Fibroblast of skin of right biceps (primary cell): Measurements from ENCODE around the gene TNFRSF8.

ENCODE experiments used
- DNase-seq: peaks from one replicate; pipeline ENCODE4 v3.0.0-alpha.2; 2013

Gene TNFRSF8

DNA sequence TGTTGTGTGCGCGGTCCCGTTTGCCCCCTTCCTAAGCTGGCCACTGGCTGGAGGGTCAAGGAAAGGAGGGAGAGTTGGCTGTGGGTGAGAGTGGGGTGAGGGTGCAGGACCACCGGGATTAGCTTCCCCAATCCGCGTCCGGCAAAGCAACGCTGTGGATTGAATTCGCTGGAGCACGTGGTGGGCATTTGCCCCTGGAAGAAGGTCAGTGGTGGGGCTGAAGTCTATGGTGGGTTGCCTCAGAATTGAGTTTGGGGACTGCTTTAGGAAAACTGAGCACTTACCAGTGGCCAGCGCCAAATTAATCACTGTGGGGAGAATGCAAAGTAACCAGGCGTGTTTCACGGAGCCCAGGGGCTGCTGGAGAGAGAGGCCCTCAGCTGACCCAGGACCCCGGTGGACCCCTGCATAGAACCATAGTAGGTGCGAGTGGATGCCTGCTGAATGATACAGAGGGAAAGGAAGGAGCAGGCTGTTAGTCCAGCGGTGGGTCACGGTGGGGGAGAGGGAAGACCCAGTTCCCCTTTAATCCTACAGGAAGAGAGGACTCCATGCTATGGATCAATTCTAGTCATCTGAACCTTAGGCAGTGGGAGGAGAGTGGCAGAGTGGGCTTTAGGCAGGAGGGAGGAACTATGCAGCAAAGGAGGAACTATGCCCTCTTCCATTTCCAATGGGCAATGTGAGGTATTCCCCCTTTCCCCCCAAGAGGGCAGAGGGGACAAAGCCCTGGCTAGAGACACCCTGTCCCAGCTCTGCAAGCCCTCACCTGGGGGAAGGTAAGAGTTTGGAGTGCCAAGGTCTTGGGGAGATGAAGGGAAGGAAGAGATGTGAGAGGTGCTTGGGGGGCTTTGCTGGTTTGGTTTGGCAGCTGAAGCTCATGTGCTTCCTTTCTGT, 1.2 kb downstream of the TNFRSF8 start:
- no peak for DNase-seq

GRCh38 chr1:12065872-12066271, 2.8 kb downstream of the TNFRSF8 start:
- no peak for DNase-seq

GRCh38 chr1:12067900-12068821, 5.1 kb downstream of the TNFRSF8 start:
- DNase-seq = peak; percentile 76

- peak; percentile 49 for DNase-seq
These were observed 6.6 kb downstream of the TNFRSF8 start for GRCh38 chr1:12069623-12070244.

DNA sequence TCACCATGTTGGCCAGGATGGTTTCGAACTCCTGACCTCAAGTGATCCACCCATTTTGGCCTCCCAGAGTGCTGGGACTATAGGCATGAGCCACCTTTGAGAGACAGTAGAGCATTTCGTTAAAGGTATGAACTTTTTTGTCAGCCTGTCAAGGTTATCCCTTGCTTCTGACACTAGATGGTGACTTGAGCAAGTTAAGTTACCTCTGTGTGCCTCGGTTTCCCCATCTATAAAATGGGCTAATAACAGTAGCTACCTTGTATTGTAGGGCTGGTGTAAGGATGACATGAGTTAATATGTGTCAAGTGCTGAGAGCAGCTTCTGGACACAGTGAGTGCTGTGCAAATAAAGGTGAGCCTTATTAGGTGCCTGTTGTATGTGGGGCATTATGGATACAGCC, 8.8 kb downstream of the TNFRSF8 start:
- DNase-seq = no peak

DNA sequence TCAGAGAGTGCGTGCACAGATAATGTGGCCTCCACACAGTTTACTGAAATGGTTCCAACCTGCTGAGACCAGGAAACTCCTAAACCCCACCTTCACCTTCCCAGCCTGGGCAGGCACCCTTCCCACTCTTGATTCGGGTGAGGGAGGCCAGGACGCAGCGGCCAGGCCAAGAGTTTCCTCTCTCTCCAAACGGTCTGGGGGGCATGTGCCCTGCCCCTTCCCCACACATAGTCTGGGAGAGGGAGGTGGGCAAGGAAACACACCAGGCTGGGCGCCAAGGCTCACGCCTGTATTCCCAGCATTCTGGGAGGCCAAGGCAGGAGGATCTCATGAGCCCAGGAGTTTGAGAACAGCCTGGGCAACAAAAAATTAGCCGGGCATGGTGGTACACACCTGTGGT, 9.6 kb downstream of the TNFRSF8 start:
- no peak for DNase-seq

- no peak for DNase-seq
These were observed 10.7 kb downstream of the TNFRSF8 start for GRCh38 chr1:12073796-12074195.

DNA sequence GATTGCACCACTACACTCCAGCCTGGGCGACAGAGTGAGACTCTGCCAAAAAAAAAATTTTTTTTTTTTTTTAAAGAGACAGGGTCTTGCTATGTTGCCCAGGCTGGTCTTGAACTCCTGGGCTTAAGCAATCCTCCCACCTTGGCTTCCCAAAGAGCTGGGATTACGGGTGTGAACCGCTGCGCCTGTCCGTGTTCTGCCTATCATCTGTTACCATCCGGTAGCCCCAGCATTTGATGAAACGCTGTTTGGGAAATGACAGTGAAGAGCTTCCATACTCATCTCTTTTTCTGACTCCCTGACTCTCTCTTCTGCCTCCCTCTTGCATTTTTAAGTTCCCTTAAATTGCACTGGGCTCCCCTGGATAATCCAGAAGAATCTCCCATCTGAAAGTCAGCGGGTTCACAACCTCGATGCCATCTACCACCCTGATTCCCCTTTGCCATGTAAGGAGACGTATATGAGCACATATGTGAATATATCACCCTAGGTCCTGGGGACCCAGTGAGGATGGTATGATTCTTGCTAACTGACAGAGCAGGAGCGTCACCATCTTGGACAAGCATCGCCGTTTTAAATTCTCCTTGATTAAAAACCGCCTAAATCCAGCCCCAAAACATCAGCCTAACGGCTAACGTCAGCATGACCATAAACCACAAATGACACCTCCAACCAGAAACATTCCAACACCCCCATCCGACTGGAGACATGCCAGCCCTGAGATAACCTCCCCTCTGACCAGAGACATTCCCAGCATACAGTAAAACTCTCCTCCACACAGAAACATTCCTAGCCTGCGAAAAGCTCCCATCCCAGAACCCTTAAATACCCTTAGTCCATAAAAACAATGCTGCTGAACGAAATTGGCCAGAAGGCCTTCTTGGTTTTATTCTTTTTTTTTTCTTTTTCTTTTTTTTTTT, 12.4 kb downstream of the TNFRSF8 start:
- peak; percentile 94 for DNase-seq

DNA sequence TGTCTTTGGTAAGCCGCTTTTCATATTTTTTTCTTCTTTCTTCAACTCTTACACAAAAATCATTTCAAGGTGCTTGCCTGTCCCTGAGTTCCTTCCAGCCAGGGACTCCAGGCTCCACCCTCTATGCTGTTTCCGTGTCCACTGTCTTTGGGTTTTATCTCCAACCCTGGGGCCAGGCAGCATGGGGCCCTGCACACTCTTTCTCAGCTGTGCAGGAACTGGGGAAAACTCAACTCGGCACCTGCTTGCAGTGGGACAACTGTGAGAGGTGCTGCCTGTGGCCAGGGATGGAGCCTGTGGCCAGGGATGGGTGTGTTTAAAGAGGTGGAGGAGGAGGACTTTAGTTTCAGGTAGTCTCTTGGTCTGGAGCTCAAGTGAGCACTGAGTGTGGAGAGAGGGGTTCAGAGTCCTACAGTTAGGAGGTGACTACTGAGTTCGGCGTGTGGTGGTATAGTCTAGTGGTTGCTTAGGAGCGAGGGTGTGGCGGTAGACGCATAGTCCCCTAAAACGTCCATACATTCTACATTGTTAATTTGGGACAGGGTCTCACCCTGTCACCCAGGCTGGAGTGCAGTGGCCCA, 13.4 kb downstream of the TNFRSF8 start:
- no peak for DNase-seq

DNA sequence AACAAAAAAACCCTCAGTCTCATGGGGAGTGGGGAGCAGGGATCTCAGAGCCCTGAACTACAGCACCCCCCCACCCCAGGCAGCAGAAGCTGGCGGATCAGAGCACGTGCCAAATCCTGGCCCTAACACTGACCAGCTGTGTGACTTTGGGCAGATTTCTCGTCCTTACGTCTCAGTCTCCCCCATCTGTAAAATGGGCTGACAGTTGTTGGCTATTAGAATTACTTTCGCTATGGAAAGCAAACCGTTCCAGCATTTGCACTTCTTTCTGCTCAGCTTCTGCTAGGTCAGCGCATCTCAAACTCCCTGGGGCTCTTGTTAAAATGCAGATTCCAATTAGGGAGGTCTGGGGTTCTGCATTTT, 15.5 kb downstream of the TNFRSF8 start:
- DNase-seq = no peak

DNA sequence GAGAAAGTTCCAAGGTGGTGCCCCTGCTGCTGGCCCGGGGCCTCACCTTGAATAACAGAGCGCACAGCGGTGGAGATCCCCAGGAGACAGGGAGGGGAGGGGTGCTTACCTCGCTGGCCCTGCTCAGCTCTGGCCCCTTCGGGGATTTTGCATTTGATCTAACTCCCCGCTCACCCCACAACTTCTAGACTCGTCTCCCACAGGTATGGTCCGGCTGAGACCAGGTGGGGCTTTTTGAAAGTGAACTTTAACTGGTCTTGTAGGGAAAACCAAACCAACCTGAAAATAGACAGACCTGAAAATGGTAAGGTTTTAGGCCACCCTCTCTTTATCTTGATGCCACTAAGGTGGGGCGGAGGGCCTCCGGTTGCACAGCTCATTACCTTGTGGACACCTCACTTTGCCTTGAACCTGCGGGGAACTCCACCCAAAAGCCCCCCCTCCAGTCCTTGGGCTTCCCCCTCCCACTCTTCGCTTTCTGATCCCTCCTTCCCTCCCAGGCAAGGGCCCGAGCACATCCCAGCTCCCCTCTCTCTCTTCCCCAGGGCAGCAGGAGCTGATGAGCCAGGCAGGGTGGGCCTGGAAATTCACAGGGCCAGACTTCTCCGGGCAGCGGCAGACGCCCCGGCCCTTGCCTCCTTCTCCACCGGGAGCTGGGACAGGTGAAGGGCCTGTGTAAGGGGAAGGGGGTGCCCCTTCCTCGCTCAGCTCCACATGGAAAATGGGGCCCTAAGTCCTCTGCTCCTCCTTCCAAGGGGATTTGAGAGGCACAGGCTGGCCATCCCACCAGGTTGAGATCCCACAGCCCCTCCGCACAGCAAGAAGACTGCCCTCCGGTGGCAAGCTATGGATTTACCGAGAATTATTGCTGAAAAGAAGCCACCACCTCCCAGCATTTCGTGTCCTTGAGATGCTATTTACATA, 16.1 kb downstream of the TNFRSF8 start:
- peak; percentile 62 for DNase-seq

GRCh38 chr1:12080156-12080555, 17.1 kb downstream of the TNFRSF8 start:
- DNase-seq = no peak

DNA sequence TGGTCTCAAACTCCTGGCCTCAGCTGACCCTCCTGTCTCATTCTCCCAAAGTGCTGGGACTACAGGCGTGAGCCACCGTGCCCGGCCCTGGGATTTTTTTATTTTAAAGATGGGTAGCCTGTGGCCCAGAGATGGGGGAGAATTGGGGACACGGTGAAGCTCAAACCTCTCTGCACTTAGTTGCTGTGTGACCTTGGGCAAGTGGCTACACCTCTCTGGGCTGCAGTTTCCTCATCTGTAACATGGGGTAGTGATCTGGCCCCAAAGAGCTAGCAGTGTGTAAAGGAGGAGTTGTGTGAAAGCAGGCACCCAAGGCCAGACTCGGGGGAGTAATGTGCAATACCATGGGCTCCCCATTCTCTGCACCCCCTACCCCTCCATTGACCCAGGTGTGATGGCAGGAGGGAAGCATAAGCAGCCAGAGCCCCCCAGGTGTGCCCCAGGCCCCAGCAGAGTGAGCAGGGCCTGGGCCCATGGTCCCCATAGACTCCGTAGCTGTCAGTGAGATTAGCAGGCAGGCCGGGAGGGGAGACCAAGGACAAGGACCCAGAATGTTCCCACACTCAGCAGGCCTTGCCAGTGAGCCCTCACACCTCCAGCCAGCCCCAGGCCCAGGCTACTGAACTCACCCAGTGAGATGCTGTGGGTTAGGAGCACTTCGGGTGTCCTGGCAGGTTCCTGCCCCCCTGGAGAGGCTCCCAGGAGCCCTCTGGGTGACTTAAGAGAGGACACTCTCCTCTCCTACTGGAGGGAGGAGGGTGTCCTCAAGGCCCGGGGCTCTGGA, 17.9 kb downstream of the TNFRSF8 start:
- no peak for DNase-seq

- DNase-seq = no peak
These were observed 18.7 kb downstream of the TNFRSF8 start for GRCh38 chr1:12081648-12082396.

DNA sequence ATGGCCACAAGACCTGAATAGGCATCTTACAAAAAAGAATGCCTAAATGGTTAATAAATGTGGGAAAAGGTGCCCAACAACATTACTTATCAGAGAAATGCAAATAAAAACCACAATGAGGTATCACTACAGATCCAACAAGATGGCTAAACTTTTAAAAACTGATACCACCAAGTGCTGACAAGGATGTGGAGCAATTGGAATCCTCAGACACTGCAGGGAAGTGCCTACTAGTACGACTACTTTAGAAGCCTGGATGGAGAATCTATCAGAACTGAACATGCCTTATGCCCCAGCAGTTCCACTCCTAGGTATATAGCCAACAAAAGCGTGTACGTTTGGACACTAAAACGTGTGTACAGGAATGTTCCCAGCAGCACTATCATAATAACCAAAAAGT, 19.9 kb downstream of the TNFRSF8 start:
- DNase-seq = no peak

DNA sequence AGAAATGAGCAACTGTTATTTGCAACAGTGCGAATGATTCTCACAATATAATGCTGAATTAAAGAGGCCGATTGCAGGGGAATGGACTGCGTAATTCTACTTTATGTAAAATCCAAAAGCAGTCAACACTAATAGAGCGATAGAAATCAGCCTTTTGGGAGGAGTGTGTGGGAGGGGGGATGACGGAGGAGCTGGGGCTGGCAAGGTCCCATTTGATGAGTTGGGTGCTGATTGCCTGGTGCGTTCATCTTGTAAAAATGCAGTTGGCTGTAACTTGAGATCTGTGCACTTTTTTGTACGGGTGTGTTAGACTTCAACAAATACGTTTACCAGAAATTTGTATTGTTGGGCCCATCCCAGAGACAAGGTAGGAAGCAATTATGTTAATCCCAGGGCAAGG, 20.7 kb downstream of the TNFRSF8 start:
- peak; percentile 71 for DNase-seq

DNA sequence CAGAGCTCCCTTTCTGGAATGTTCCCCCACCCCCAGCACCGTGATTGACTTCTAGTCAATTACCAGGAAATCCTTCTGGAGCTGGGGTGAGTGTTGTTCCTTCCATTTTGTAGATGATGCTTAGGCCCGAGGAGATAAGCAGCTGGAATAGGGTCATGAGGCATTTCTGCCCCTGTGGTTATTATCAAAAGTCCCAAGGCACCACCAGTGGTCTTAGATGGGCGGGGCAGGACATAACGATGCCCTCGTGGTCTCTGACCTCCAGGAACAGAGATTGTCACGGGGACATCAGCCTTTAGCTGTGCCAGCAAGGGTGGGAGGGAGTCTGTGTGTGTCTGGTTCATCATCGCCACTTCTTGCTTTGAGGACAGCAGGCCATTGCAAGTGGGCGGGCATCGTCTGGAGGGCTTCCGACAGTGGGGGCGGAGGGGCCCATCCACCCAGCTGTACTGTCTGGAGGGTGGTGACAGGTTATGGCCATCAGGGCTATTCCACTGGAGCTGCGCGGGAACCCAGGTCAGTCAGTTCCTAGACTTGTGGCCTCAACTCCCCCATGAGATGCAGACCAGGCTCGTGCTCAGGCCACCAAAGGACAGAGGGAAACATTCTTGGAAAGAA, 22.6 kb downstream of the TNFRSF8 start:
- DNase-seq = no peak

- no peak for DNase-seq
These were observed 24.8 kb downstream of the TNFRSF8 start for GRCh38 chr1:12087797-12088314.
